ENCODE data around the gene NAA35. TPM values are rescaled to one million over a fixed set of nuclear protein-coding genes. Genes with fewer than 3 reads are reported as not detected.

The NAA35 gene
- total RNA-seq (2021) (33.3 and 33.6 TPM in 2 replicates), Bru-seq, nascent RNA (percentile 93 among the genes with signal in this experiment), BruChase-seq, experiment 1, labeled RNA remaining after a 2-hour chase (percentile 92 among the genes with signal in this experiment), BruChase-seq, experiment 2, labeled RNA remaining after a 6-hour chase (percentile 76 among the genes with signal in this experiment)
- long read RNA-seq, transcript NAA35-201 (23 exons, 2,649 nt): major isoform, 10 of 35 reads
- long read RNA-seq, partial matches to known transcripts: 4 of 35 reads
- long read RNA-seq, other reads (novel, unspliced or antisense): 21 of 35 reads

- ChIA-PET CTCF (no interaction called here), POLR2A (ENCODE audit: unreplicated experiment) (no interaction called here)
- Histone ChIP-seq H3K27me3 (ENCODE audit: insufficient read depth, low read depth) (no peaks in the 10 kb centered on the region), H3K79me2 (ENCODE audit: low read depth) (peaks cover 49% of the 10 kb centered on the region), H3F3A (ENCODE audit: insufficient read depth, low read depth) (no peaks in the 10 kb centered on the region), H3K4me1 (replicated peaks; ENCODE audit: insufficient read depth) (peaks cover 12% of the 10 kb centered on the region), H2AFZ (peak within 1 kb of the TSS; percentile 90), H3K27ac (peak within 1 kb of the TSS; percentile 77), H3K9me3 (ENCODE audit: insufficient read depth, low read depth) (no peaks in the 10 kb centered on the region), H4K20me1 (ENCODE audit: insufficient read depth) (0 out of 2 replicates have a peak, but pooled peaks cover 10% of the 10 kb centered on the region), H3K4me2 (peak within 1 kb of the TSS; percentile 100), H3K4me3 (peak within 1 kb of the TSS; percentile 99), H3K9me2 (ENCODE audit: insufficient read depth) (no peaks in the 10 kb centered on the region), H3K36me3 (ENCODE audit: low read depth) (peaks cover 21% of the 10 kb centered on the region)
- intact Hi-C loops (cut with micrococcal nuclease; ENCODE audit: unreplicated experiment): loop anchor here (2.0 kb wide), 1 partner anchor 342 kb away; the partner anchor contains the start of gene ISCA1
- BruUV-seq (replicated peaks): no TSS peak
- TF ChIP-seq CTCF (conservative IDR thresholded peaks at IDR 0.05) (no peak), EZH2 (IDR thresholded peaks at IDR 0.05; ENCODE audit: low read depth) (no peak)
- peak; percentile 91 to 100 for DNase-seq
Measured at GRCh38 chr9:85940832-85941621, at the start of gene NAA35. NAA35 (plus strand) TSS chr9:85941146; CDS start chr9:85942160, 1,014 bp downstream.

- H3K36me3 ChIP-seq (ENCODE audit: low read depth): no peaks in the 10 kb centered on the region
- BruUV-seq (replicated peaks): no TSS peak
- H4K20me1 ChIP-seq (ENCODE audit: insufficient read depth): no peaks in the 10 kb centered on the region
- H3K4me1 ChIP-seq (replicated peaks; ENCODE audit: insufficient read depth): no peaks in the 10 kb centered on the region
- H2AFZ ChIP-seq: no peak overlapping the region
- POLR2A ChIA-PET (ENCODE audit: unreplicated experiment): no interaction called here
- H3F3A ChIP-seq (ENCODE audit: insufficient read depth, low read depth): no peaks in the 10 kb centered on the region
- no peak for DNase-seq
- H3K9me2 ChIP-seq (ENCODE audit: insufficient read depth): no peaks in the 10 kb centered on the region
- no peaks in the 10 kb centered on the region for H3K79me2 ChIP-seq (ENCODE audit: low read depth)
- H3K27ac ChIP-seq: no peak overlapping the region
- CTCF ChIA-PET: no interaction called here
- H3K4me3 ChIP-seq: no peak overlapping the region
- TF ChIP-seq EZH2 (IDR thresholded peaks at IDR 0.05; ENCODE audit: low read depth) (no peak), CTCF (conservative IDR thresholded peaks at IDR 0.05) (no peak)
- intact Hi-C loops (cut with micrococcal nuclease; ENCODE audit: unreplicated experiment): no loop called here
- no peaks in the 10 kb centered on the region for H3K27me3 ChIP-seq (ENCODE audit: insufficient read depth, low read depth)
- no peak overlapping the region for H3K4me2 ChIP-seq
- no peaks in the 10 kb centered on the region for H3K9me3 ChIP-seq (ENCODE audit: insufficient read depth, low read depth)
Measured at GRCh38 chr9:85892401-85892800, 48.5 kb upstream of the NAA35 start.

GRCh38 chr9:85895685-85896084, 45.3 kb upstream of the NAA35 start:
- Histone ChIP-seq H3K4me2 (no peak overlapping the region), H3K9me3 (ENCODE audit: insufficient read depth, low read depth) (no peaks in the 10 kb centered on the region), H3K36me3 (ENCODE audit: low read depth) (no peaks in the 10 kb centered on the region), H3K9me2 (ENCODE audit: insufficient read depth) (no peaks in the 10 kb centered on the region), H4K20me1 (ENCODE audit: insufficient read depth) (no peaks in the 10 kb centered on the region), H3K27me3 (ENCODE audit: insufficient read depth, low read depth) (no peaks in the 10 kb centered on the region), H3K4me1 (replicated peaks; ENCODE audit: insufficient read depth) (no peaks in the 10 kb centered on the region), H3K79me2 (ENCODE audit: low read depth) (no peaks in the 10 kb centered on the region), H3K27ac (no peak overlapping the region), H3K4me3 (no peak overlapping the region), H3F3A (ENCODE audit: insufficient read depth, low read depth) (no peaks in the 10 kb centered on the region), H2AFZ (0 out of 2 replicates have a peak overlapping the region, but pooled peaks have one; percentile 42)
- no peak for DNase-seq
- CTCF ChIA-PET: no interaction called here
- no TSS peak for BruUV-seq (replicated peaks)
- intact Hi-C loops (cut with micrococcal nuclease; ENCODE audit: unreplicated experiment): no loop called here
- POLR2A ChIA-PET (ENCODE audit: unreplicated experiment): no interaction called here
- TF ChIP-seq CTCF (conservative IDR thresholded peaks at IDR 0.05) (no peak), EZH2 (IDR thresholded peaks at IDR 0.05; ENCODE audit: low read depth) (no peak)
